K562 (cell line): ENCODE measurements around the gene VILL. TPM values are rescaled to one million over a fixed set of nuclear protein-coding genes. Genes with fewer than 3 reads are reported as not detected.

Source experiments
- BRD4 ChIP-seq: fragments of 200-600 bp; sonication (generic); IDR thresholded peaks from 2 replicates; pipeline ENCODE4 v1.6.1; 2017; ENCODE audit warnings: inconsistent platforms
- CEBPZ ChIP-seq: fragments of 150-350 bp; IDR thresholded peaks from 2 replicates; pipeline ENCODE4 v1.6.1; 2014; ENCODE audit warnings: low read depth, mild to moderate bottlenecking, low read length, borderline replicate concordance
- CGGBP1 ChIP-seq: fragments of 250-450 bp; sonication (Bioruptor Pico); IDR thresholded peaks from 2 replicates; pipeline ENCODE4 v1.9.0; 2021; ENCODE audit warnings: mild to moderate bottlenecking
- CHD4 ChIP-seq: fragments of 200-600 bp; sonication (generic); IDR thresholded peaks from 3 replicates; pipeline ENCODE4 v1.6.1; 2012; ENCODE audit warnings: low read depth, mild to moderate bottlenecking, mixed read lengths, low read length, inconsistent platforms; ENCODE audit not compliant: insufficient read depth, insufficient replicate concordance, poor library complexity, severe bottlenecking
- EGR1 ChIP-seq: fragments of 450-650 bp; conservative IDR thresholded peaks from 2 replicates; pipeline ENCODE4 v1.6.1; 2017; ENCODE audit warnings: mild to moderate bottlenecking
- EP300 ChIP-seq: IDR thresholded peaks from 2 replicates; pipeline ENCODE4 v1.6.1; 2012; ENCODE audit warnings: low read length, improper control_type of control experiment
- HMGN3 ChIP-seq: IDR thresholded peaks from 2 replicates; pipeline ENCODE4 v1.6.1; 2011; ENCODE audit warnings: borderline replicate concordance, low read depth, mild to moderate bottlenecking, mixed read lengths, low read length; ENCODE audit not compliant: insufficient read length; ENCODE audit errors: extremely low read depth
- IFI16 ChIP-seq: fragments of 250-450 bp; sonication (Bioruptor Pico); IDR thresholded peaks from 2 replicates; pipeline ENCODE4 v2.1.2; 2022; ENCODE audit warnings: mild to moderate bottlenecking, inconsistent platforms
- ZFP30 ChIP-seq: fragments of 250-450 bp; sonication (Bioruptor Pico); IDR thresholded peaks from 2 replicates; pipeline ENCODE4 v1.8.0; 2022; ENCODE audit warnings: moderate library complexity, mild to moderate bottlenecking, inconsistent platforms, borderline replicate concordance
- ZNF644 ChIP-seq: fragments of 200-800 bp; sonication (Bioruptor generic); IDR thresholded peaks from 2 replicates; pipeline ENCODE4 v1.6.1; 2016; ENCODE audit warnings: low read depth, missing genetic modification characterization, missing compliant biosample characterization
- polyA plus RNA-seq, 8 experiments: library from polyadenylated mRNA; depleted of rRNA in 4 of 8; stranded (reverse) in 5 of 8; unstranded in 3 of 8; fragments of >200 nt; fragmentation: Nextera tagmentation in 2 of 8; fragmentation: Illumina TruSeq in 1 of 8; extraction: Ambion mirVana in 2 of 8; extraction: Trizol in 1 of 8; gene quantifications; 2 replicates each; pipeline versions ENCODE4 v1.2.1 to v1.2.3, GENCODE V29; 2011 to 2014; ENCODE audit warnings: inconsistent platforms in 1 of 8, missing spikeins in 1 of 8
- total RNA-seq, 7 experiments: library from RNA; depleted of rRNA in 6 of 7; stranded (reverse); fragments of >200 nt in 6 of 7; fragmentation: Illumina TruSeq in 2 of 7; extraction: Trizol in 2 of 7; gene quantifications; 2 replicates each; pipeline versions ENCODE4 v1.2.1 to v1.2.3, GENCODE V29; 2011 to 2021; ENCODE audit warnings: low replicate concordance in 1 of 7
- TF ChIP-seq, protein P1 (sequence below): fragments of 450-650 bp; IDR thresholded peaks from 2 replicates; pipeline ENCODE4 v1.7.1; 2018; ENCODE audit warnings: mild to moderate bottlenecking, low read depth; ENCODE audit not compliant: partially characterized antibody
- TF ChIP-seq, protein P2 (sequence below), 2 experiments: fragments of 450-650 bp; IDR thresholded peaks; 2 replicates each; pipeline ENCODE4 v1.6.1; 2016
- TF ChIP-seq, protein P3 (sequence below): fragments of 450-650 bp; IDR thresholded peaks from 2 replicates; pipeline ENCODE4 v1.6.1; 2016; ENCODE audit warnings: missing biosample characterization, missing genetic modification characterization
- TF ChIP-seq, protein P4 (sequence below): fragments of 450-650 bp; IDR thresholded peaks from one replicate; pipeline ENCODE4 v1.6.1; 2018; ENCODE audit warnings: mild to moderate bottlenecking, moderate library complexity; ENCODE audit not compliant: partially characterized antibody

The VILL gene
- total and polyA plus RNA-seq, 9 of the 15 experiments (the other 6 are each of a cell fraction or from before 2014, with no cell fraction given): 0.11 to 16.0 (median 8.8) TPM

DNA sequence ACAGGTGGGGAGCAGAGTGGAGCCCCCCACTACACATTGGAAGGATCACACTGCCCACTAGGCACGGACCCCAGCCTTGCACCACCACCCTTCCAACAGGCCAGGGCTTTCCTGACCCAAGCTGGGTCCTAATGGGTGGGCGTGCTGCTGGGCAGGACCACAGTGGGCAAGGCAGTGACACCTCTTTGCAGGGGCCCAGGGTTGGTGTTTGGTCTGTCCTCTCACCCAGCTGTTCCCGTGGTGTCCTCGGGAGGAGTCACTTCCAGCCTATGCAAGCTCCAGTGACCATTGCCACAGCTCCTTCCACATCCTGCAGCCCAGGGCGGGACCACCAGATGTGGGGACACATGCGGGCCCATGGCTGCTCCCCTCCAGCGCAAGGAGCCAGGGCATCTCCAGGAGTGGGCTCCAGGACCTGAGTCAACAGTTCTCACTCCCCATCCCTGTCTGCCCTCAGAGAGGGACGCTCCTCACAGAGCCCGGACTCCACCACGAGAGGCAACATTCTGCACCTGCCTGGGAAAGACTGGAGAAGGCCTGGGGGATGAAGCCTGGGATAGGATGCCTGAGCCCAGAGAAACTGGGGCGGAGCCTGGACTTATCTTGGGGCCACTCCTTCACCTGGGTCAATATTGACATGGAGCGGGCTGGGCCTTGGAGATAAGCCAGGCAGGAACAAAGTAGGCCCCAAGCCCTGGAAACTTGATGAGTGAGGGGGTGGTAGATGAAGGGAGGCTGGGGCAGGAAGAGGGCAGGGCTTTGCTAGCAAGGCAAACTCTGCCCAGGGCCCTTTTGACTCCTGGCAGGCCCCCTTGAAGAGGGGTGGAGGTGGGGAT, 3.9 kb upstream of the VILL start (continued):
- TF ChIP-seq, protein P1, sequence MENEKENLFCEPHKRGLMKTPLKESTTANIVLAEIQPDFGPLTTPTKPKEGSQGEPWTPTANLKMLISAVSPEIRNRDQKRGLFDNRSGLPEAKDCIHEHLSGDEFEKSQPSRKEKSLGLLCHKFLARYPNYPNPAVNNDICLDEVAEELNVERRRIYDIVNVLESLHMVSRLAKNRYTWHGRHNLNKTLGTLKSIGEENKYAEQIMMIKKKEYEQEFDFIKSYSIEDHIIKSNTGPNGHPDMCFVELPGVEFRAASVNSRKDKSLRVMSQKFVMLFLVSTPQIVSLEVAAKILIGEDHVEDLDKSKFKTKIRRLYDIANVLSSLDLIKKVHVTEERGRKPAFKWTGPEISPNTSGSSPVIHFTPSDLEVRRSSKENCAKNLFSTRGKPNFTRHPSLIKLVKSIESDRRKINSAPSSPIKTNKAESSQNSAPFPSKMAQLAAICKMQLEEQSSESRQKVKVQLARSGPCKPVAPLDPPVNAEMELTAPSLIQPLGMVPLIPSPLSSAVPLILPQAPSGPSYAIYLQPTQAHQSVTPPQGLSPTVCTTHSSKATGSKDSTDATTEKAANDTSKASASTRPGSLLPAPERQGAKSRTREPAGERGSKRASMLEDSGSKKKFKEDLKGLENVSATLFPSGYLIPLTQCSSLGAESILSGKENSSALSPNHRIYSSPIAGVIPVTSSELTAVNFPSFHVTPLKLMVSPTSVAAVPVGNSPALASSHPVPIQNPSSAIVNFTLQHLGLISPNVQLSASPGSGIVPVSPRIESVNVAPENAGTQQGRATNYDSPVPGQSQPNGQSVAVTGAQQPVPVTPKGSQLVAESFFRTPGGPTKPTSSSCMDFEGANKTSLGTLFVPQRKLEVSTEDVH: peak; percentile 73
- TF ChIP-seq, protein P2, sequence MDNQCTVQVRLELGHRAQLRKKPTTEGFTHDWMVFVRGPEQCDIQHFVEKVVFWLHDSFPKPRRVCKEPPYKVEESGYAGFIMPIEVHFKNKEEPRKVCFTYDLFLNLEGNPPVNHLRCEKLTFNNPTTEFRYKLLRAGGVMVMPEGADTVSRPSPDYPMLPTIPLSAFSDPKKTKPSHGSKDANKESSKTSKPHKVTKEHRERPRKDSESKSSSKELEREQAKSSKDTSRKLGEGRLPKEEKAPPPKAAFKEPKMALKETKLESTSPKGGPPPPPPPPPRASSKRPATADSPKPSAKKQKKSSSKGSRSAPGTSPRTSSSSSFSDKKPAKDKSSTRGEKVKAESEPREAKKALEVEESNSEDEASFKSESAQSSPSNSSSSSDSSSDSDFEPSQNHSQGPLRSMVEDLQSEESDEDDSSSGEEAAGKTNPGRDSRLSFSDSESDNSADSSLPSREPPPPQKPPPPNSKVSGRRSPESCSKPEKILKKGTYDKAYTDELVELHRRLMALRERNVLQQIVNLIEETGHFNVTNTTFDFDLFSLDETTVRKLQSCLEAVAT (IDR thresholded peaks at IDR 0.05): peak in 1 of 2 experiments; percentile 79; a peak in 1 of 4 replicates
- TF ChIP-seq CEBPZ: no peak
- peak; percentile 100 for TF ChIP-seq EP300
- no peak for TF ChIP-seq BRD4
- no peak for TF ChIP-seq CHD4
- TF ChIP-seq, protein P3, sequence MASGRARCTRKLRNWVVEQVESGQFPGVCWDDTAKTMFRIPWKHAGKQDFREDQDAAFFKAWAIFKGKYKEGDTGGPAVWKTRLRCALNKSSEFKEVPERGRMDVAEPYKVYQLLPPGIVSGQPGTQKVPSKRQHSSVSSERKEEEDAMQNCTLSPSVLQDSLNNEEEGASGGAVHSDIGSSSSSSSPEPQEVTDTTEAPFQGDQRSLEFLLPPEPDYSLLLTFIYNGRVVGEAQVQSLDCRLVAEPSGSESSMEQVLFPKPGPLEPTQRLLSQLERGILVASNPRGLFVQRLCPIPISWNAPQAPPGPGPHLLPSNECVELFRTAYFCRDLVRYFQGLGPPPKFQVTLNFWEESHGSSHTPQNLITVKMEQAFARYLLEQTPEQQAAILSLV (tag): no peak; the same call in 1 of the 2 replicates
- TF ChIP-seq IFI16 (CRISPR knock-in tag): no peak
- TF ChIP-seq, protein P4, sequence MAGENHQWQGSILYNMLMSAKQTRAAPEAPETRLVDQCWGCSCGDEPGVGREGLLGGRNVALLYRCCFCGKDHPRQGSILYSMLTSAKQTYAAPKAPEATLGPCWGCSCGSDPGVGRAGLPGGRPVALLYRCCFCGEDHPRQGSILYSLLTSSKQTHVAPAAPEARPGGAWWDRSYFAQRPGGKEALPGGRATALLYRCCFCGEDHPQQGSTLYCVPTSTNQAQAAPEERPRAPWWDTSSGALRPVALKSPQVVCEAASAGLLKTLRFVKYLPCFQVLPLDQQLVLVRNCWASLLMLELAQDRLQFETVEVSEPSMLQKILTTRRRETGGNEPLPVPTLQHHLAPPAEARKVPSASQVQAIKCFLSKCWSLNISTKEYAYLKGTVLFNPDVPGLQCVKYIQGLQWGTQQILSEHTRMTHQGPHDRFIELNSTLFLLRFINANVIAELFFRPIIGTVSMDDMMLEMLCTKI: no peak
- 0 out of 2 replicates have a peak, but pooled peaks have one; percentile 63 for TF ChIP-seq CGGBP1
- peak; percentile 97 for TF ChIP-seq EGR1
- no peak for TF ChIP-seq ZFP30 (CRISPR knock-in tag)
- peak; percentile 97 for TF ChIP-seq HMGN3
- peak; percentile 88 for TF ChIP-seq ZNF644 (tag)
